ENCODE results near the gene CAVIN1.
"Not testable (repeated sequence)": the region's sequence is repeated elsewhere in the genome, so short reads cannot be mapped to it uniquely, and the experiment has no call there.

The CAVIN1 gene

DNA sequence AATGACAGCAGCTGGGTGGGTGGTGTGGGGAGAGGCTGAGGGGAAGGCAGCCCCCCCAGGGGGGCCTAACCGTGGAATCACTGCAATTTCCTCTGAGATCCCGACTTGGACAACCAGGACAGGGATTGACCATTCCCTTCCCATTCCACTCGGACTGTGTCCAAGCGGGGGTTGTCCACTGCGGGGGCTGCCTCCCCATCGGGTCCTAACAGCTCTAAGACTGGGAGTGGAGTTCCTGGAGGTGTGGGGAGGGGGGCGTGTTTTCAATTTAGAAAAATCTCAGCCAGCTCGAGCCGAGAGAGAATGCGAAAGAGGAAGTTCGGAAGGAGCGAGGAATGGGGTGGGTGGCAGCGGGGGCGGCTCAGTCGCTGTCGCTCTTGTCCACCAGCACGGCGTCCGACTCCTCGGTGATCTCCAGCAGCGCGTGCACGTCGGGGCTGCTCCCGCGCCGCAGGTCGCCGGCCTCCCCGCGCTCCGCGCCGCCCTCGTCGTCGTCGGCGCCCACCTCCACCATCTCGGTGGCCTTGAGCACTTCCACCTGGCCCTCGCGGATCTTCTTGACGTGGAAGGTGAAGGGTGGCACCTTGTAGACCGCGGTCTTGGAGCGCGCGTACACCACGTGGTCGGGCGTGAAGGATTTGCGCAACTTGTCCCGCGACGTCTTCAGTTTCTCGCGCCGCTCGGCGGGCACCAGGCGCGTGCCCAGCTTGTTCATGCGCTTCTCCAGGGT, 18.6 kb downstream of the CAVIN1 start:
- FAIRE-seq = no peak

DNA sequence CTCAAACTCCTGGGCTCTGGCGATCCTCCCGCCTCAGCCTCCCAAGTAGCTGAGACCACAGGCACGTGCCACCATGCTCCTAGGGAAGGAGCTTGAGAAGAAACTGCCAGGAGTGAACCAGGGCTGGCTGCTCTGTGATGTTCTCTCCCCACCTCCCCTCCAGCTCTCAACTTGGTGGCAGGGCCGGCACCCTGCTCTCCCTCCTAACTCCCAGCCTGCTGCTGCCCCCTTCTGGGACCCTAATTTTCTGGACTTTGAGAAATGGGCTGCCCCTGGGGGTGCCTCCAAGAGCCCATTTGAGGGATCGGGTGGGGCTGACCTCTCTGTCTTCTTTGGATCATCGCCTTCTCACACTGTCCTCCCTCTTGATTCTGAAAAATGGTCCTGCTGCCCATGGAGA, 19.9 kb downstream of the CAVIN1 start:
- no peak for FAIRE-seq

DNA sequence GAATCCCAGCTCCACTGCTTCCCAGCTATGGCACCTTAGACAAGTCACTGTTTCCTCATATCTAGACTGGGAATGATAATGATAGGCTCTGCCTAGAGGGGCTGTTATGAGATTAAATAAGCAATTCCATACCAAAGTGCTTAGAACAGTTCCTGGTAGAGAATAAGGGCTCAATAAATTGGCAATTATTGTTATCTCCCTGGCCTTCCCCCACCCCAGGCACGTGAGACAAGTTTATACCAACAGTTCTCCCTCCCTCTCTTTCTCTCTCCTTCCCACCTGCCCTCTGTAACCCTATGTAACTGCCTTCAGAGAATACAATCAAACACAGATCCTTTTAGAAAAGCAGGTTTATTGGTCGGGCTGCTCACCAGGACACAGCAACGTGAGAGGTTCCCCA, 20.9 kb downstream of the CAVIN1 start:
- no peak for FAIRE-seq

DNA sequence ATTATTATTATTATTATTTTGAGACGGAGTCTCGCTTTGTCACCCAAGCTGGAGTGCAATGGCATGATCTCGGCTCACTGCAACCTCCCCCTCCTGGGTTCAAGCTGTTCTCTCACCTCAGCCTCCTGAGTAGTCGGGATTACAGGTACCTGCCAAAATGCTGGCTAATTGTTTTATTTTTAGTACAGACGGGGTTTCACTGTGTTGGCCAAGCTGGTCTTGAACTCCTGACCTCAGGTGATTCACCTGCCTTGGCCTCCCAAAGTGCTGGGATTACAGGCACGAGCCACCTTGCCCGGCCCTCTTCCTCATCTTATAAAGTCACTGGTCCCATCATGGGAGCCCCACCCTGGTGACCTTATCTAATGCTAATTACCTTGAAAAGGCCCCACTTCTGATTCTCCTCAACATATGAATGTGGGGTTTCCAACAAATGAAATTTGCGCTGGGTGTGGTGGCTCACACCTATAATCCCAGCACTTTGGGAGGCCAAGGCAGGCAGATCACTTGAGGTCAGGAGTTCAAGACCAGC, 22.1 kb downstream of the CAVIN1 start:
- not testable (repeated sequence) for FAIRE-seq

DNA sequence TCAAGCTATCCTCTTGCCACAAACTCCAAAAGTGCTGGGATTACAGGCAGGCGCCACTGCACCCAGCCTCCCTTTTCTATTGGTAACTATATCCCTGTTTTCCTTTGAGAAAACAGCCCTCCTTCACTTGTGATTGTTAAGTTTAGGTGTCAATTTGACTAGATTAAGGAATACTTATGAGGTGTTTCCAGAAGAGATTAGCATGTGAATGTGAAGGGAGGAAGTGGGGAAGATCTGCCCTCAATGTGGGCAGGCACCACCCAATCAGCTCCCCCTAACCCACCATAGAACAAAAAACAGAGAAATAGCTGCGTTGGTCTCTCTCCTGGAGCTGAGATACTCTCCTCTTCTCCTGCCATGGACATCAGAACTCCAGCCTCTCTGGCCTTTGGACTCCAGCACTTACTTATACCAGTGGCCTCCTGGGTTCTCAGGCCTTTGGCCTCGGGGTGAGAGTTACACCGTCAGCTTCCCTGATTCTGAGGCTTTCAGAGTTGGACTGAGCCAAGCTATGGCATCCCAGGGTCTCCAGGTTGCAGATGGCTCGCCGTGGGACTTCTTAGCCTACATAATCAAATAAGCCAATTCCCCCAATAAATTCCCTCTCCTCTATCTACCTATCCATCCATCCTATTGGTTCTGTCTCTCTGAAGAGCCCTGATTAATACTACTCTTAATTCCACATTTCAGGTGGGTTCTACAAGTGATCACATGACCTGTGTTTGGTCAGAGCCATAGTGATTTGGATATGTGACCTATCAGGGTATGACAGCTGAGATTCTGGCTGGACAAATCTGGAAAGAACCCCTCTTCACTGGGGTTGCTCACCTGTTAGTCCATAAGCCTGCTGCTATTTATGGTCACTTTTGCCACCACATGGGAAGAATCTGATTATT, 22.9 kb downstream of the CAVIN1 start:
- FAIRE-seq = no peak

DNA sequence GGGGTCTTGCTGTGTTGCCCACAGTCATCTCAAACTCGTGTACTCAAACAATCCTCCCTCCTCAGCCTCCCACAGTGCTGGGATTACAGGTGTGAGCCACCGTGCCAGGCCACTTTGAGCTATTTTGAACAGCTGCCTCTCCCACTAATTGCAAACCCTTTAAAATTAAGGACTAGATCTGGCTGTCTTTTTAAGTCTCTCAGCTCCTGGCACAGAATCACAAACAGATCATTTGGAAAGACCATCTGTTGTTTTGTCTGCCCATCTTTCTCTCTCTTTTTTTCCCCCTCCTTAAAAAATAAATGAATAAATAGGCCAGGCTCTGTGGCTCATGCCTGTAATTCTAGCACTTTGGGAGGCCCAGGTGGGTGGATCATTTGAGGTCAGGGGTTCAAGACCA, 23.9 kb downstream of the CAVIN1 start:
- FAIRE-seq = no peak

DNA sequence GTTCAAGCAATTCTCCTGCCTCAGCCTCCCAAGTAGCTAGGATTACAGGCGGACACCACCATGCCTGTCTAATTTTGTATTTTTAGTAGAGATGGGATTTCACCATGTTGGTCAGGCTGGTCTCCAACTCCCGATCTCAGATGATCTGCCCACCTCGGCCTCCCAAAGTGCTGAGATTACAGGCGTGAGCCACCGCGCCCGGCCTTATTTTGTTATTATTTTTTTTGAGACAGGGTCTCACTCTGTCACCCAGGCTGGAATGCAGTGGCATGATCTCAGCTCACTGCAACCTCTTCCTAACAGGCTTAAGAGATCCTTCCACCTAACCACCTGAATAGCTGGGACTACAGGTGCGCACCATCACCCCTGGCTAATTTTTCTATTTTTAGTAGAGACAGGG, 27.5 kb downstream of the CAVIN1 start:
- not testable (repeated sequence) for FAIRE-seq

DNA sequence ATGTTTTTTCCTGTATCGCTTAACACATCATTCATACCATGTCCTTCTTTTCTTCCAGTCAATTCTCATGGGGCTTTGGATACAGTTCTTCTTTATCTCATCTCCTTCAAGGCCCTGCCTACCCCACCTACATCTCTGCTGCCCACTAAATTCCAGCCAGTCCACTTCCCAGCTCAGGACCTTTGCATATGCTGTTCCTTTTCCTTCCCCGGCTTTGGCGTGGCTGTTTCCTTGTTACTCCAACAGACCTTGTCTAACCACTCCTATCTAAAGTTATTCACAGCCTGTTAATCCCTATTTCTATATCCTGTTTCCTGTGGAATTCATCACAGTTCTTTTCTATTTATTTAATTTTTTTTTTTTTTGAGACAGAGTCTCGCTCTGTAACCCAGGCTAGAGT, 28.2 kb downstream of the CAVIN1 start:
- FAIRE-seq = no peak

DNA sequence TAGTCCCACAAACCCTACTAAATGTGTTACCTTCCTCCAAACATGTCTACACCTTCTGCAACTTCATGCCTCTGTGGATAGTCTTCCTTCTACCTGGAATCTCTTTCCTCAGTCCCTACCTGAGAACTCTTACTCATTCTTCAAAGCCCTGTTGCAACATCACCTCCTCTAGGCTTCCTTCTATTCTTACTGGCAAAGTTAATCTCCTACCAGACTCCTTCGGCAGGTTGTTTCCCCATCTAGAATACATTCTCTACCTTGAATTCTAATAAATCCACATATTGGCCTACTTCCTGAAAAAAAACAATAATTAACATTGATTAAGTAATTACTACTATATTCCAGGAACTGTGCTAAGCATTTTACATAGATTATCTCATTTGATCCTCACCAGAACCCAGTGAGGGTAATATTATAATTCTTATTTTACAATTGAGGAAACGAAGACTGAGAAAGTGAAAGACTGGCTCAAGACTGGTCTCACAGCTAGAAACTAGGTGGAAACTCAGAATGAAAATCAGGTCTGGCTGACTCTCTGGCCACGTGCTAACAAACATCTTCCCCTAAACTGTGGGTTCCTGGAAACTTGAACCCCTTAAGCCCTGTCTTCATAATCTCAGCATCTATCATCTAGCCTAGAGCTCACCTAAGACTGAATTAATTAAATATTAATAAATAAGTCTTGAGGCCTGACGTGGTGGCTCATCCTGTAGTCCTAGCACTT, 30.2 kb downstream of the CAVIN1 start:
- FAIRE-seq = no peak

DNA sequence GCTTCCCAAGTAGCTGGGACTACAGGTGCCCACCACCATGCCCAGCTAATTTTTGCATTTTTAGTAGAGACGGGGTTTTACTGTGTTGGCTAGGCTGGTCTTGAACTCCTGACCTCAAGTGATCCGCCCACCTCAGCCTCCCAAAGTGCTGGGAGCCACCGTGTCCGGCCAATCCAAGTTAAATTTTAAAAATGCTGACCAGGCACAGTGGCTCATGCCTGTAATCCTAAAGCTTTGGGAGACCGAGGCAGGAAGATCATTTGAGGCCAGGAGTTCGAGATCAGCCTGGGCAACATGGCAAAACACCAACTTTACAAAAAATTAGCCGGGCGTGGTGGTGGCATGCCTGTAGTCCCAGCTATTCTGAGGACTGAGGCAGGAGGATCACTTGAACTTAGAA, 31.6 kb downstream of the CAVIN1 start:
- not testable (repeated sequence) for FAIRE-seq

DNA sequence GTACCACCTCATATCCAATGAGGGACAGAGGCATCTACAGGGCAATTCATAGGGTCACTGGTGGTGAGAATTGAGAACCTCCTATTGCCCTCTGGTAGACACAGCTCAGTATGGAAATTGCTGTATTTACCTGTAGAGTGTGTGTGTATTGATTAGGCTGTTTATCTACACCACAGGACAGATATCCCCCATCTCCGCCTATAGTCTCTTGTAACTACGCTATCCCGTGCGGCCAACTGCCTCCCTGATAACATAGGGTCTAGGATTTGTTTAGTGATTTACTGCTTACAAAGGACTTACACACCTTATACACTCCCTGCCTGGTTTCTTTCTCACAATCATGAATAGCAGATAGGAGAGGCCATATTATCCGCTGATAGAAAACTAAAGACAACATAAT, 33.2 kb downstream of the CAVIN1 start:
- no peak for FAIRE-seq

DNA sequence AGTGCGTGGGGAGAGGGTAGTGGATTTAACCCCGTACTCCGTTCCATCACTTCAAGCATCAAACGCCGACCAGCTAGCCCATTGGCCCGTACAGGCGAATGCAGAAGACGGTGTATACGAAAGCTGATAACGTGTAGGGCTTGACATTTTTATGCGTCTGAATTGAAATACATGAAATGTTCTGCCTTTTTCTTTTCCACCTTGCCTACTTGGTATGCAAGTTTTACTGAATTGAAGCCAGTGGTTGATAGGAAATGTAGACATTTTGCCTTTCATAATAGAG, 34.0 kb downstream of the CAVIN1 start:
- no peak for FAIRE-seq

DNA sequence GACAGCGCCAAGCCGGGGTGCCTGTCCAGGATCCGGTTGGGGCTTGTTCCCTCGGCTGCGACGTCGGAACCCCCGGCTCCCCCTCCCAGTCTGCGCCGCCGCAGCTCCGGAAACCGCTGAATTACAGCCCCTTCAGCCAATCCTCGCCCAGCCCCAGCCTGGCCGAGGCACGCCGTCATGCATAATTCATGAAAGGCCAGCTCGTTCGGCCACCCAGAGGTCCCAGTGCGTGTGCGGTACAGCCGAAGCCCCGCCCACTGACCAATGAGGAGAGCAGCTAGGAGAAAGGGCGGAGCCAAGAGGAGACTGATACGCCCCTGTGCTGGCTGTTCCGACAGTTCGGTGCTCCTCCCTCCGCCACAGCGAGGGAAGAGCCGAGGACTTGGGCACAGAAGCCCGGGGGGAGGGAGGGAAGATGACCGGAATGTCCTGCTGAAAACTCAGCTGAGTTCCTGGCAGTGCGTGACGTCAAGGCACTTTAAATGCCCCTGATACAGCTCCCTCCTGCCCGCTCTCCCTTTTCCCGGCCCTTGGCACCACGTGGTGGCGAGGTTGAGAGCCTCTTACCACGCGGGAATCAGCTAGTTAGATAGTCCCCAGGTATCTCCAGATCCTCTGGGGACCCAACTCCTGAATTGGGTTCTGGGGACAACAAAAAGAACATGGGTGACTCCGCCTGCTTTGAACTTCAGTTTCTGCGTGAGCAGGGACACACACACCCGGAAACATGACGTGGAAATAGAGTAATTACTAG, 34.5 kb downstream of the CAVIN1 start, which contains the start of gene STAT3:
Gene STAT3 (minus strand): TSS at position 62 of the 754 bp plus-strand sequence. CDS start 39,926 bp downstream, outside the sequence.
- peak; percentile 95 for FAIRE-seq

DNA sequence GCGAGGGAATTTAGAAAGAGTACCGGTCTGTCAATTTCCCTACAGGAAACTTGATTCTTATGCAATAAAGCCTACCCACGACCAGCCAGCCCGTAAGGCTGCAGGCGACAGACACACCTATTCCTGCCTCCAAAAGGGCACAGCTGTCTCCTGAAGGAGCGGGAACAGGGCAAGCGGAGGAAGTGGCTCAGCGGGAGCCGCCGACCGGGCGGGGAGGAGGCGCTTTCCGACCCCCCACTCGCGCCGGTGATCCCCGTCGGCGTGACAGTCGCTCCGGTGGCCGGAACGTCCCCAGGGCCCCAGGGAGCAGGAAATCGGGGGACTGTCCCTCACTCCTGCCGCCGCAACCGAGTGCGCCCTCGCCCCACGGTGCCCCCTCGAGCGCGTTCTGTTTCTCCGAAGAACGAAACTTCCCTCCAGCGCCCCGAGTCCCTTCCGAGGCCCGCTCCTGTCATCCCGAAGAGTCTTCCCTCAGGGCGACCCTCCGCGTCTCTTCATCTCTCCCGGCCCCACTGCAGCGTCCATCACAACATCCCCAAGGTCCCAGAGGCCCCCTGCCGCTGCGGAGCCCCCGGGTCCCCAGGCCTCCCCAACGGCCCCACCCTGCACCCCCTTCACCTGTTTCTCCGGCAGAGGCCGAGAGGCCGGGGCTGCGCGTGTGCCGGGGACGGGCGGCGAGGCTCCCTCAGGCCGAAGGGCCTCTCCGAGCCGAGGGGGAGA, 35.2 kb downstream of the CAVIN1 start:
- no peak for FAIRE-seq

DNA sequence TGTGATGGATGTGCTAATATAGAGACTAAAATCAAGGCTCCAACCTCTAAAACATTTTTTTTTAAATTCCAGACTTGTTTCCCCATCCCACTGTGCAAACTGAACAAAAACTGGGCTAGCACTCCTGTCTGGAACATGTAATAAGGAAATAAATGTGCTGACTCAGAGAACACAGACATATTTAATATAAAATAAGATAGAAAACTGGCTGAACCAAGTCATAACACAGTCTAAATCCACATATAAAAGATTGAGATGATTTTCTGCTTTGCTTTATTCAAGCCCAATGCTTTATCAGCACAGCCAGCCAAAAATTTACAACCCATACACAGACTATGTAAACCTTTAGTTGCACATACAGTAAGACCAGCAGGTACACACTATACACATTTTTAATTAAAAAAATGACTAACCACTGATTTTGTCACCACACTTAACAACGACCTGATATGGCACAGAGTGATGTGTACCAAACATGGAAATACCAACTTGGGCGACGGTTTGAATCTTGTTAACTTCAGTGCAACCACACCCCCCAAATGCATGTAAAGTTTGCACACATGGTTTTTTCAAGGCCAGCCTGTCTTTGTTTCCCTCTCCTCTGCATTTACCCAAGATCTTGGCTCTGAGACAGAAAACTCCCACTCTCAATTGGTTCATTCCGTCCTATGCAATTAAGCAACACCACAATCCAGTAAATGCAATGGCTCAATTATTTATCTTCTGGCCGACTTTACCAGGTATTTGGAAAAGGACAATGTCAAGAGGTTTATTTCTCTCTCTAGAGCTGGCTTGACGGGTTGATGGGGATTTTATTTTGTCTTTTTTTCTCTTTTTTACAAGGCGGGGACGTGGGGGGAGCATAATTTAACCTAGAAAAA, 36.0 kb downstream of the CAVIN1 start:
- FAIRE-seq = no peak

DNA sequence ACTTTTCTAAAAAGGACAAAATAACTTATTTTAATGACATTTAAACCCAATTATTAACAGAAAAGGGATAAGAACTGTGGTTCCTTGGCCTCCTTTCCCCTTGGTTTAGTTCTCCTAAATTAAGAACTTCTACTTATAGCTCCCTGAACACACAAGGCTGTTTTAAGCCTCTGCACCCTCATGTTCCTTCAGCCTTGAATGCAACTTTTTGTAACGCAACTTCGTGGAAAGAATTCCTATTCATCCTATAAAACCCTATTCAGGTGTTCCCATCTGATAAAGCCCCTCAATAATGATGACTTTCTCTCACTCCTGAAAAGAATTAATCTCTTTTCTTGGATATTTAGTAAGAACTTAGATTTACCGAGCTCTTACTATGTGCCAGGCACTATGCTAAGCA, 41.2 kb downstream of the CAVIN1 start:
- FAIRE-seq = no peak

DNA sequence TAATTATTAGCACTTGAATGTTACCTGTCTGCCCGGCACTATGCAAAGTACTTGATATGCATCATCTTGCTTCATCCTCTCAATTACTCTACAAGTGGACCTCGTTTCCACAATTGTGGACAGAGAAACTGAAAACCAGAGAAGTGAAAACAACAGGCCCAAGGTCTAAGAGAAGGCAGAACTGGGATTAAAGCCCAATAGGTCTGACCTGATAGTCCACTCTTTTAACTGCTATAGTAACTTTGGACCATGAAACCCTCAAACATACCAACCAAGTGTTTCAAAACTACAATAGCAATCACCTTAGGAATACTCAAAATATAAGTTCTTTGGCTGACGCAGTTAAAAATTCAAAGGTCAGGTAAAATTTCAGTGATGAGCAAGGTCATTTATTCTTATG, 42.1 kb downstream of the CAVIN1 start:
- no peak for FAIRE-seq

DNA sequence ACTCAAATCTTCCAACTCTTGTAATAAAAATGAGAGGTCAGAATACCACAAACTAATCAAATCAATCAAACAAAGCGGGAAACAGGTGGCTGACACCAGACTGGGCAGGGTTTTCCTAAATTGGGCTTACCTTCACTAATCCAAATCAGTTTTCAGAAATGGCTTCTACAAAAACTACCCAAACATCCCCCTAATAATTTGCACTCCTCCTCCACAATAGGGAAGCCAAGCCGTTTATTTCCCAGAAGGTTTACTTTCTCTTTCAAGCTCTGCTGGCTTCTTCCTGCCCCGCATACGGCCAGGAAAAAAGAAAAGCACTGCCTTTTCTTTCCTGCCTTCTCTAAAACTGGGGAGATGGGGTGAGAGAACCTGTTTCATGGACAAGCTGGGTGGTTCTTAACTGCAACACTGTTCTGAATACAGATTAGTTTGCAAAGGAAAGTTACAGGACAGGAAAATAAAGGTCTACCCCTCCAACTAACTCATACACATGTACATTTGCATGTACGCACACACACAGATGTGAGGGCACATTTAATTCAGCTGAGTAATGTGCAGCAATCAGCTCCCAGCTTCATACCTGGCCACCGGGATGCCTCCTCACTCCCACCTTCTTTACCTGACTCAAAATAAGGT, 44.0 kb downstream of the CAVIN1 start:
- FAIRE-seq = no peak

DNA sequence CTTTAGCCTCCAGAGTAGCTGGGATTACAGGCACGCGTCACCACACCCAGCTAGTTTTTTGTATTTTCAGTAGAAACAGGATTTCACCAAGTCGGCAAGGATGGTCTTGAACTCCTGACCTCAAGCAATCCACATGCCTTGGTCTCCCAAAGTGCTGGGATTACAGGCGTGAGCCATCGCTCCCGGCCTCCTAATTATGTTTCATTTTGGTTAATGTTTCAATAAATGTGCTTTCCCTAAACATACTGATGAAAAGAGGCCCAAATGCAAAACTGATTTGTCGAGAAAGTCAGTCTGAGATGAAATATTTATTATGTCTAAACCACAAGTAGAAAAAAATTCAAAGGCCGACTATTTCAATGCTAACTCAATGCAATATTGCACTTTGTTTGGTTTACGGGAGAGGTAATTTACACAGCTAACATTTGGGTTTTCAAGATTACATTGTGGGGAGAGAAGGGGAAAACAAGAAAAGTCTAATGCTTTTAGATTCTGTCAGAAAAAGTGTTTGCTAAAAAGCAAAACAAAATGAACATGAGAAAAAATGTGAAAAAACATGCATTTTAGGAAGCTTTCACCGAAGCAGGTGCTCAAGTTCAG, 44.6 kb downstream of the CAVIN1 start:
- FAIRE-seq = no peak

DNA sequence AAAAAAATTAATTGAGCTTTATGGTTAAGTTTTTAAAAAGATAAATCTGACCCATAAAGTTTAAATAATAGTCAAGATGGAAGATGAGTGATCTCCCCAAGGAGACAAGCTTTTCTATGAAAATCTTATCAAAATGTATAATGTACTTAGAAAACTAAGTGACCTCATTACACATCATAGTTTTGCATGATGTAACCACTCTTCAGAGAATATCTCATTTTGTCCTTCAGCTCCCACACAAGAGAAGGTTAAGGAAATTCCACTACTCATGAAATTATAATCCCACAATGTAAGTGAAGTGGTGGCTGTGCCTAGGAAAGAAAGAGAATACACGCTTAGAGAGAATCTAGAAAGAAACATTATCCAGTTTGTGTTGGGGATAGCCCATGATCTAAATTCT, 49.2 kb downstream of the CAVIN1 start:
- FAIRE-seq = no peak
